K562 (cell line): ENCODE results near the gene CIAO2A. TPM values are rescaled to one million over a fixed set of nuclear protein-coding genes. Genes with fewer than 3 reads are reported as not detected.

Experiments used
- ATAC-seq: fragments of 200-7000 bp; cut with Tn5 transposase; 3 replicates; pipeline ENCODE4 v1.9.1; 2020; ENCODE audit warnings: moderate library complexity
- BruUV-seq: library from RNA; stranded (reverse); fragments of 400-500 nt; replicated peaks from 2 replicates; lab custom pipeline; 2021; lab: Mats Ljungman, UMichigan
- CTCF ChIA-PET: fragments of 300-600 bp; formaldehyde crosslinking; extraction: SDS; loops from one replicate; lab custom pipeline; 2021; ENCODE audit warnings: low intra/inter-chr PET ratio; lab: Yijun Ruan, JAX
- POLR2A ChIA-PET: fragments of 300-600, 350-650 bp; sonication (Branson Sonifier 250); formaldehyde crosslinking; extraction: SDS; loops from one replicate; lab custom pipeline; 2021; ENCODE audit warnings: antibody characterized with exemption, inconsistent platforms; lab: Yijun Ruan, JAX
- DNase-seq, 4 experiments: peaks; one replicate each; pipeline versions ENCODE4 v3.0.0 to v3.0.0-alpha.2; 2011 to 2018; ENCODE audit warnings: low spot score in 3 of 4, mixed read lengths in 3 of 4; ENCODE audit errors: extremely low read depth in 1 of 4
- FAIRE-seq: peaks from 2 replicates; lab custom pipeline; 2011; peaks lifted over from hg19 to GRCh38; lab: Jason Lieb, UNC
- H2AFZ ChIP-seq: 2 replicates; pipeline ENCODE4 v1.6.0; 2011; ENCODE audit warnings: low read depth, low read length, control low read depth, inconsistent platforms
- H3K27ac ChIP-seq: fragments of 200-600 bp; 3 replicates; pipeline ENCODE4 v1.8.0; 2011; ENCODE audit warnings: low read depth, mild to moderate bottlenecking, control low read depth, inconsistent platforms, low read length, moderate library complexity, mixed read lengths; ENCODE audit errors: extremely low read depth
- H3K27me3 ChIP-seq, 2 experiments: fragments of 300-600 bp in 1 of 2; 2 replicates in 1 of 2; 3 replicates in 1 of 2; pipeline versions ENCODE4 v1.6.0 to v1.8.0; 2011; ENCODE audit warnings: inconsistent platforms in 2 of 2, low read length in 2 of 2, mild to moderate bottlenecking in 1 of 2, mixed read lengths in 1 of 2, moderate library complexity in 1 of 2; ENCODE audit not compliant: control insufficient read depth in 2 of 2, insufficient read depth in 2 of 2
- H3K36me3 ChIP-seq: fragments of 300-600 bp; 3 replicates; pipeline ENCODE4 v1.8.0; 2011; ENCODE audit warnings: mild to moderate bottlenecking, low read length, inconsistent platforms; ENCODE audit not compliant: control insufficient read depth, insufficient read depth
- H3K4me1 ChIP-seq, 2 experiments: fragments of 200-600 bp in 1 of 2; replicated peaks in 1 of 2; 2 replicates in 1 of 2; 3 replicates in 1 of 2; pipeline versions ENCODE4 v1.5.1 to v1.8.0; 2011; ENCODE audit warnings: inconsistent platforms in 2 of 2, low read length in 2 of 2, mild to moderate bottlenecking in 1 of 2, mixed read lengths in 1 of 2, moderate library complexity in 1 of 2; ENCODE audit not compliant: control insufficient read depth in 2 of 2, insufficient read depth in 2 of 2
- H3K4me2 ChIP-seq: 2 replicates; pipeline ENCODE4 v1.6.1; 2011; ENCODE audit warnings: low read length, control low read depth, inconsistent platforms, mixed read lengths; ENCODE audit not compliant: insufficient read depth
- H3K4me3 ChIP-seq: fragments of 200-600 bp; sonication (generic), shearing (Covaris generic); 2 replicates; pipeline ENCODE4 v1.5.1; 2016; ENCODE audit warnings: control low read depth, inconsistent platforms
- H3K79me2 ChIP-seq: fragments of 200-600 bp; 3 replicates; pipeline ENCODE4 v1.8.0; 2011; ENCODE audit warnings: low read length, inconsistent platforms; ENCODE audit not compliant: control insufficient read depth, insufficient read depth
- H3K9ac ChIP-seq, 2 experiments: 2 replicates each; pipeline versions ENCODE4 v1.6.0 to v1.6.1; 2011; ENCODE audit warnings: low read depth in 2 of 2, low read length in 2 of 2, control low read depth in 1 of 2, inconsistent platforms in 1 of 2, mild to moderate bottlenecking in 1 of 2, mixed read lengths in 1 of 2; ENCODE audit not compliant: insufficient read depth in 1 of 2
- H3K9me1 ChIP-seq: one replicate; pipeline ENCODE4 v1.6.0; 2011; ENCODE audit warnings: inconsistent platforms, mild to moderate bottlenecking, low read length, moderate library complexity; ENCODE audit not compliant: control insufficient read depth, insufficient read depth
- H3K9me3 ChIP-seq: replicated peaks from 2 replicates; pipeline ENCODE4 v1.5.1; 2011; ENCODE audit warnings: low read depth, low read length, inconsistent platforms; ENCODE audit not compliant: control insufficient read depth, insufficient read depth
- H4K20me1 ChIP-seq: replicated peaks from 2 replicates; pipeline ENCODE4 v1.6.1; 2011; ENCODE audit warnings: low read length, inconsistent platforms, mixed read lengths; ENCODE audit not compliant: control insufficient read depth, insufficient read depth
- ETV1 ChIP-seq: fragments of 450-650 bp; conservative IDR thresholded peaks from 2 replicates; pipeline ENCODE4 v1.6.1; 2016; ENCODE audit warnings: missing genetic modification characterization, control low read depth, low read depth, missing compliant biosample characterization
- MIER1 ChIP-seq: fragments of 450-650 bp; IDR thresholded peaks from 2 replicates; pipeline ENCODE4 v1.6.1; 2016; ENCODE audit warnings: antibody characterized with exemption, mild to moderate bottlenecking, low read depth
- NFE2 ChIP-seq: IDR thresholded peaks from 2 replicates; pipeline ENCODE4 v1.6.1; 2014; ENCODE audit warnings: antibody characterized with exemption, low read depth
- YY1 ChIP-seq, 3 experiments: IDR thresholded peaks; 2 replicates each; pipeline ENCODE4 v1.6.1; 2011; ENCODE audit warnings: low read length in 2 of 3, mild to moderate bottlenecking in 2 of 3, moderate library complexity in 2 of 3, borderline replicate concordance in 1 of 3, control low read depth in 1 of 3, low read depth in 1 of 3; ENCODE audit not compliant: insufficient read depth in 3 of 3, insufficient replicate concordance in 2 of 3, control insufficient read depth in 1 of 3, insufficient read length in 1 of 3; ENCODE audit errors: extremely low read depth in 1 of 3
- ZNF316 ChIP-seq: fragments of 450-650 bp; IDR thresholded peaks from 2 replicates; pipeline ENCODE4 v1.6.1; 2016
- ZNF696 ChIP-seq: fragments of 250-450 bp; sonication (Bioruptor Pico); conservative IDR thresholded peaks from 2 replicates; pipeline ENCODE4 v1.4.0; 2020; ENCODE audit warnings: mild to moderate bottlenecking, moderate library complexity
- WGBS: fragments of 100-300 bp; shearing (Covaris generic); methylation state at CpG from one replicate; pipeline ENCODE4 v1.1.6; 2016; ENCODE audit warnings: low coverage, mixed read lengths; ENCODE audit not compliant: insufficient coverage; ENCODE audit errors: missing lambda C conversion rate; 5-methylcytosine and 5-hydroxymethylcytosine counted together
- in situ Hi-C: fragments of 300-500 bp; cut with MboI; formaldehyde crosslinking; loops from 4 replicates; pipeline ENCODE4 v1.15.0; 2018; ENCODE audit warnings: inconsistent platforms, mixed read lengths
- intact Hi-C: fragments of 100-400 bp; cut with micrococcal nuclease; formaldehyde crosslinking; loops from 2 replicates; pipeline ENCODE4 v1.14.2; 2022
- polyA plus RNA-seq, 8 experiments: library from polyadenylated mRNA; depleted of rRNA in 4 of 8; stranded (reverse) in 5 of 8; unstranded in 3 of 8; fragments of >200 nt; fragmentation: Nextera tagmentation in 2 of 8; fragmentation: Illumina TruSeq in 1 of 8; extraction: Ambion mirVana in 2 of 8; extraction: Trizol in 1 of 8; gene quantifications; 2 replicates each; pipeline versions ENCODE4 v1.2.1 to v1.2.3, GENCODE V29; 2011 to 2014; ENCODE audit warnings: inconsistent platforms in 1 of 8, missing spikeins in 1 of 8
- total RNA-seq, 7 experiments: library from RNA; depleted of rRNA in 6 of 7; stranded (reverse); fragments of >200 nt in 6 of 7; fragmentation: Illumina TruSeq in 2 of 7; extraction: Trizol in 2 of 7; gene quantifications; 2 replicates each; pipeline versions ENCODE4 v1.2.1 to v1.2.3, GENCODE V29; 2011 to 2021; ENCODE audit warnings: low replicate concordance in 1 of 7
- TF ChIP-seq, protein P1 (sequence below), 2 experiments: IDR thresholded peaks; 2 replicates each; pipeline ENCODE4 v1.6.1; 2011; ENCODE audit warnings: borderline replicate concordance in 1 of 2, control low read depth in 1 of 2, low read depth in 1 of 2, low read length in 1 of 2, mild to moderate bottlenecking in 1 of 2, mixed read lengths in 1 of 2, moderate library complexity in 1 of 2; ENCODE audit not compliant: insufficient read depth in 1 of 2, insufficient read length in 1 of 2, poor library complexity in 1 of 2, severe bottlenecking in 1 of 2; ENCODE audit errors: extremely low read depth in 1 of 2
- TF ChIP-seq, protein P2 (sequence below): IDR thresholded peaks from 2 replicates; pipeline ENCODE4 v1.6.1; 2012; ENCODE audit warnings: low read depth, low read length, improper control_type of control experiment, borderline replicate concordance
- TF ChIP-seq, protein P3 (sequence below), 2 experiments: IDR thresholded peaks in 1 of 2; conservative IDR thresholded peaks in 1 of 2; 2 replicates each; pipeline ENCODE4 v1.6.1; 2016; ENCODE audit warnings: low read depth in 2 of 2, mild to moderate bottlenecking in 1 of 2, missing compliant biosample characterization in 1 of 2, missing genetic modification characterization in 1 of 2, moderate library complexity in 1 of 2
- TF ChIP-seq, protein P4 (sequence below): sonication (generic); IDR thresholded peaks from 2 replicates; pipeline ENCODE4 v1.6.1; 2016
- TF ChIP-seq, protein P5 (sequence below): fragments of 450-650 bp; IDR thresholded peaks from 2 replicates; pipeline ENCODE4 v1.6.1; 2016; ENCODE audit warnings: missing biosample characterization, missing genetic modification characterization

CIAO2A gene
- total and polyA plus RNA-seq, 9 of the 15 experiments (the other 6 are each of a cell fraction or from before 2014, with no cell fraction given) = 161 to 429 (median 313) TPM

DNA sequence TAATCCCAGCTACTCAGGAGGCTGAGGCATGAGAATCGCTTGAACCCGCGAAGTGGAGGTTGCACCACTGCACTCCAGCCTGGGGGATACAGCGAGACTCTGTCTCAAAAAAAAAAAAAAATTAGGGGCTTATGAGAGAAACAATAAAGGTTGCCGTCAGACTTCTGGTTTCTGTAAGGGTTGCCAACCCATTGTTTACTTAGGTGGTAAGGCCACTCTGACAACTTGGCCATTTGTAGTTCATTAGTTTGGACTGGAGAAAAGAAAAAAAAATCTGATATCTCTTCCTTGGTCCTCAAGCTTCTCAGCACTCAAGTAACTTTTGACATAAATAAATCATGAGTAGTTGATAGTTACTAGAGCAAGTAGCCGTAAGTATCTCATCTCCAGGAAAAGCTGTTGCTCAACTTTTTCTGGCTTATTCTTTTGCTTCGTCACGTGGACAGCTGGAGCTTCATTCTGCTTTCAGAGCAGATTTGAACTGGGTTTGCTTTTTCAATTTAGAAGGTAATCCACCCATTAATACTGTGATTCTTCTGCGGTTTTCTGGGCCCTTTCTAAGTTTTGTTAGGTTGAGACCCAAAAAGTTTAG lies 11.6 kb upstream of the CIAO2A start:
- H2AFZ ChIP-seq = no peak overlapping the region
- H3K9me1 ChIP-seq = no peaks in the 10 kb centered on the region
- H3K27ac ChIP-seq = peak overlapping the region; percentile 52; the same call in 1 of the 3 replicates
- in situ Hi-C loops (no loop called here), intact Hi-C loops (no loop called here)
- POLR2A ChIA-PET = interaction anchor here (0.6 to 1.3 kb wide), 7 partner anchors 9 to 562 kb away, joined by 3 to 6 read pairs (median 3); partner anchors contain the start of genes CIAO2A and SNX1
- DNase-seq (peak in 2 of 4 experiments; percentile 22 to 53), ATAC-seq (peak; percentile 69), FAIRE-seq (peak; percentile 92)
- H3K27me3 ChIP-seq = no peaks in the 10 kb centered on the region
- H3K9ac ChIP-seq = no peak overlapping the region
- no TSS peak for BruUV-seq
- no peaks in the 10 kb centered on the region for H3K9me3 ChIP-seq
- CTCF ChIA-PET = no interaction called here
- no peak overlapping the region for H3K4me2 ChIP-seq
- peaks cover 11% of the 10 kb centered on the region; the same call in 2 of the 3 replicates for H3K36me3 ChIP-seq
- H4K20me1 ChIP-seq = peaks cover 17% of the 10 kb centered on the region; the same call in 1 of the 2 replicates
- 10% methylated on average over 5 of the region's 9 CpGs for WGBS
- H3K79me2 ChIP-seq = peaks cover 96% of the 10 kb centered on the region
- peaks cover 9 to 16% of the 10 kb centered on the region in 2 experiments for H3K4me1 ChIP-seq
- H3K4me3 ChIP-seq = no peak overlapping the region
- TF ChIP-seq YY1 (IDR thresholded peaks at IDR 0.05; ENCODE audit: borderline replicate concordance in 1 of 3, control insufficient read depth in 1 of 3, extremely low read depth in 1 of 3, insufficient read depth in 3 of 3, insufficient read length in 1 of 3, insufficient replicate concordance in 2 of 3, low read depth in 1 of 3, low read length in 2 of 3) = no peak
- TF ChIP-seq ZNF316 = 0 out of 2 replicates have a peak, but pooled peaks have one; percentile 34
- no peak for TF ChIP-seq ZNF696 (CRISPR knock-in tag)
- peak; percentile 35; the same call in 1 of the 2 replicates for TF ChIP-seq NFE2
- TF ChIP-seq, protein P1, sequence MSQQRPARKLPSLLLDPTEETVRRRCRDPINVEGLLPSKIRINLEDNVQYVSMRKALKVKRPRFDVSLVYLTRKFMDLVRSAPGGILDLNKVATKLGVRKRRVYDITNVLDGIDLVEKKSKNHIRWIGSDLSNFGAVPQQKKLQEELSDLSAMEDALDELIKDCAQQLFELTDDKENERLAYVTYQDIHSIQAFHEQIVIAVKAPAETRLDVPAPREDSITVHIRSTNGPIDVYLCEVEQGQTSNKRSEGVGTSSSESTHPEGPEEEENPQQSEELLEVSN (IDR thresholded peaks at IDR 0.05; ENCODE audit: borderline replicate concordance in 1 of 2, extremely low read depth in 1 of 2, insufficient read depth in 1 of 2, insufficient read length in 1 of 2, low read depth in 1 of 2, low read length in 1 of 2, poor library complexity in 1 of 2, severe bottlenecking in 1 of 2) = no peak
- 0 out of 2 replicates have a peak, but pooled peaks have one; percentile 16 for TF ChIP-seq ETV1 (tag)
- TF ChIP-seq, protein P2, sequence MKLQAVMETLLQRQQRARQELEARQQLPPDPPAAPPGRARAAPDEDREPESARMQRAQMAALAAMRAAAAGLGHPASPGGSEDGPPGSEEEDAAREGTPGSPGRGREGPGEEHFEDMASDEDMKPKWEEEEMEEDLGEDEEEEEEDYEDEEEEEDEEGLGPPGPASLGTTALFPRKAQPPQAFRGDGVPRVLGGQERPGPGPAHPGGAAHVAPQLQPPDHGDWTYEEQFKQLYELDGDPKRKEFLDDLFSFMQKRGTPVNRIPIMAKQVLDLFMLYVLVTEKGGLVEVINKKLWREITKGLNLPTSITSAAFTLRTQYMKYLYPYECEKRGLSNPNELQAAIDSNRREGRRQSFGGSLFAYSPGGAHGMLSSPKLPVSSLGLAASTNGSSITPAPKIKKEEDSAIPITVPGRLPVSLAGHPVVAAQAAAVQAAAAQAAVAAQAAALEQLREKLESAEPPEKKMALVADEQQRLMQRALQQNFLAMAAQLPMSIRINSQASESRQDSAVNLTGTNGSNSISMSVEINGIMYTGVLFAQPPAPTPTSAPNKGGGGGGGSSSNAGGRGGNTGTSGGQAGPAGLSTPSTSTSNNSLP = no peak
- TF ChIP-seq MIER1 = no peak
- TF ChIP-seq, protein P3, sequence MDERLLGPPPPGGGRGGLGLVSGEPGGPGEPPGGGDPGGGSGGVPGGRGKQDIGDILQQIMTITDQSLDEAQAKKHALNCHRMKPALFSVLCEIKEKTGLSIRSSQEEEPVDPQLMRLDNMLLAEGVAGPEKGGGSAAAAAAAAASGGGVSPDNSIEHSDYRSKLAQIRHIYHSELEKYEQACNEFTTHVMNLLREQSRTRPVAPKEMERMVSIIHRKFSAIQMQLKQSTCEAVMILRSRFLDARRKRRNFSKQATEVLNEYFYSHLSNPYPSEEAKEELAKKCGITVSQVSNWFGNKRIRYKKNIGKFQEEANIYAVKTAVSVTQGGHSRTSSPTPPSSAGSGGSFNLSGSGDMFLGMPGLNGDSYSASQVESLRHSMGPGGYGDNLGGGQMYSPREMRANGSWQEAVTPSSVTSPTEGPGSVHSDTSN (CRISPR knock-in tag; IDR thresholded peaks at IDR 0.05; ENCODE audit: low read depth) = no peak
- TF ChIP-seq, protein P3 (tag; conservative IDR thresholded peaks at IDR 0.05; ENCODE audit: low read depth) = peak; percentile 94
- TF ChIP-seq, protein P4, sequence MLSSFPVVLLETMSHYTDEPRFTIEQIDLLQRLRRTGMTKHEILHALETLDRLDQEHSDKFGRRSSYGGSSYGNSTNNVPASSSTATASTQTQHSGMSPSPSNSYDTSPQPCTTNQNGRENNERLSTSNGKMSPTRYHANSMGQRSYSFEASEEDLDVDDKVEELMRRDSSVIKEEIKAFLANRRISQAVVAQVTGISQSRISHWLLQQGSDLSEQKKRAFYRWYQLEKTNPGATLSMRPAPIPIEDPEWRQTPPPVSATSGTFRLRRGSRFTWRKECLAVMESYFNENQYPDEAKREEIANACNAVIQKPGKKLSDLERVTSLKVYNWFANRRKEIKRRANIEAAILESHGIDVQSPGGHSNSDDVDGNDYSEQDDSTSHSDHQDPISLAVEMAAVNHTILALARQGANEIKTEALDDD = peak; percentile 83
- TF ChIP-seq, protein P5, sequence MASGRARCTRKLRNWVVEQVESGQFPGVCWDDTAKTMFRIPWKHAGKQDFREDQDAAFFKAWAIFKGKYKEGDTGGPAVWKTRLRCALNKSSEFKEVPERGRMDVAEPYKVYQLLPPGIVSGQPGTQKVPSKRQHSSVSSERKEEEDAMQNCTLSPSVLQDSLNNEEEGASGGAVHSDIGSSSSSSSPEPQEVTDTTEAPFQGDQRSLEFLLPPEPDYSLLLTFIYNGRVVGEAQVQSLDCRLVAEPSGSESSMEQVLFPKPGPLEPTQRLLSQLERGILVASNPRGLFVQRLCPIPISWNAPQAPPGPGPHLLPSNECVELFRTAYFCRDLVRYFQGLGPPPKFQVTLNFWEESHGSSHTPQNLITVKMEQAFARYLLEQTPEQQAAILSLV (tag) = no peak
